ENCODE data around the gene AZIN2. TPM values are rescaled to one million over a fixed set of nuclear protein-coding genes. Genes with fewer than 3 reads are reported as not detected.
A peak's percentile ranks its signal among the peaks of the same experiment; 100 is the strongest.

Gene AZIN2
- total and polyA plus RNA-seq, 10 of the 15 experiments (the other 5 are each of a cell fraction or from before 2014, with no cell fraction given), result 0.02 to 0.85 (median 0.23) TPM

DNA sequence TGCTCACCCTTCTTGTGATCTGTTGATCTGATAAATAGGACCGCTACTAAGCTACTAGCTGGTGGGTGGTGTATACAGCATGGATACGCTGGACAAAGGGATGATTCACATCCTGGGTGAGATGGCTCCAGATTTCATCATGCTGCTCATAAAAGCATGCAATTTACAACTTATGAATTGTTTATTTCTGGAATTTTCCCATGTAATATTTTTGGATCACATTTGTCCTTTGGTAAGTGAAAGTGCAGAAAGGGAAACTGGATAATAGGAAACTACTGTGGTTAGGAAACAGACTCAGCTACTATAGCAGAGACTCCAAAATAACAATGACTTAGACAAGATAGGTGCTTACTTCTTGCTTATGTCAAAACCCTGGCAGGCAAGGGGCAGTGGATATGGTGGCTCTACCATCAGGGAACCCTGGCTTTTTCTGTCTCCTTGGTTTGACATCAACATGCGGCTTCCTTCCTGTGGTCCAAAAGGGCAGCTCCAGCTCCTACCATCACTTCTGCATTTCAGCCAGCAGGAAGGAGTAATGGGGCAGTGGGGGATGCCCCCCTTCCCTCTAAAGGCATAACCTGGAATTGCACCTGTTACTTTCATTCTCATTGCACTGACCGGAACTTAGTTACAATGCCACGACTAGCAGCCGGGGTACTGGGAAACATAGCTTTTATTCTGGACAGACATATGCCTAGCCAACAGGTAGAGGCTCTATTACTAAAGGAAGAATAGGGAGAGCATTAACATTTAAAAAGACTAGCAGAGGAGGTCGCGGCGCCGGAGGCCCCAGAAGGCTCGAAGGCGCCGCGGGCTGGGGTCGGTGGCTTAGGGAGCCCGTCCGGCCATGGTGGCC lies 30.5 kb upstream of the AZIN2 start (continued):
- TF ChIP-seq, protein P1, sequence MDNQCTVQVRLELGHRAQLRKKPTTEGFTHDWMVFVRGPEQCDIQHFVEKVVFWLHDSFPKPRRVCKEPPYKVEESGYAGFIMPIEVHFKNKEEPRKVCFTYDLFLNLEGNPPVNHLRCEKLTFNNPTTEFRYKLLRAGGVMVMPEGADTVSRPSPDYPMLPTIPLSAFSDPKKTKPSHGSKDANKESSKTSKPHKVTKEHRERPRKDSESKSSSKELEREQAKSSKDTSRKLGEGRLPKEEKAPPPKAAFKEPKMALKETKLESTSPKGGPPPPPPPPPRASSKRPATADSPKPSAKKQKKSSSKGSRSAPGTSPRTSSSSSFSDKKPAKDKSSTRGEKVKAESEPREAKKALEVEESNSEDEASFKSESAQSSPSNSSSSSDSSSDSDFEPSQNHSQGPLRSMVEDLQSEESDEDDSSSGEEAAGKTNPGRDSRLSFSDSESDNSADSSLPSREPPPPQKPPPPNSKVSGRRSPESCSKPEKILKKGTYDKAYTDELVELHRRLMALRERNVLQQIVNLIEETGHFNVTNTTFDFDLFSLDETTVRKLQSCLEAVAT (IDR thresholded peaks at IDR 0.05), result no peak

DNA sequence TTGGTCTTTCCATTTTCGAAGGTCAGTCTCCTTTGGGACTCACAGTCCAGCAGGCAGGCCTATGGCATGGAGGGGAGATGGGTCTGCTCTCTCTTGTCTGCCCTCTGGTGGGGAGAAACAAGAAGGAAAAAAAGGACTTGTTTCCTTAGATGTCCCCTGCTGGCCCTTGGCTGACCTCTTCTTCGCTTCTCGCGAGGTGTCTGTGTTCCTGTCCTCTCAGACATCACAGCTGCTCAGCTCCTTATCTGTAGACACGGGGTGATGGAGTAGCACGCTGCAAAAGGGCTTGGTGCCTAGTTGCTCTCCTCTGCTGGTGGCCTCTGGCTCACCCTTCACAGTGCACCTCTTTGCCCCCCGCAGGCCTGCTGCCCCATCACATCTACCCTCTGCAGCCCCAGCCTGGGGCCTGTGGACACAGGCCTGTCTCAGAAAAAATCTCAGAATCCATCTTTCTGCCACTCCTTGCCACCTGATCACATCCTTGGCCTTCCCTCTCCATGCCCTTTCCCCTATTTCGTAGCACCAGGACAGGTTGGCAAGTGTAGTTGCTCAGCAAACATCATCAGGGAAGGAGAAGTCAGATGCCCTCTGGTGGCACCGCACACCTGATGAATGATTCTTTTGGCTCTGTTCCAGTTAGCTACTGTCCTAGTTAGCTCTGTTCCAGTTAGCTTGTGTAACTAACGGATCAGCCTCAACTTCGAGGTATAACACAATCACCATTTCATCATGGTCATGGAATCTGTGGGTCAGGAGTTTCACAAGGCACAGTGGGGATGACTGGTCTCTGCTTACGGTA lies 25.5 kb upstream of the AZIN2 start:
- H3K4me1 ChIP-seq (ENCODE audit: control insufficient read depth, insufficient read depth, low read length), result peaks cover 9% of the 10 kb centered on the region
- no peak overlapping the region for H3K4me3 ChIP-seq
- in situ Hi-C loops (cut with MboI) (loop anchor here (5.0 kb wide), 1 partner anchor 123 kb away; no protein-coding TSS in a partner anchor), intact Hi-C loops (cut with micrococcal nuclease; ENCODE audit: unreplicated experiment) (loop anchor here (1.0 kb wide), 1 partner anchor 122 kb away; no protein-coding TSS in a partner anchor)
- FAIRE-seq (peak; percentile 38), ATAC-seq (peak; percentile 91), DNase-seq (ENCODE audit: low read depth, low spot score) (peak; percentile 15)
- SMC1A ChIA-PET (ENCODE audit: uncharacterized antibody, unreplicated experiment), result interaction anchor here (1.0 to 7.3 kb wide), 22 partner anchors 11 to 416 kb away, joined by 3 to 110 read pairs (median 5); partner anchors contain the start of gene AZIN2
- no peak overlapping the region for H3K4me2 ChIP-seq (ENCODE audit: control insufficient read depth, insufficient read depth)
- no peaks in the 10 kb centered on the region; the same call in 2 of the 3 replicates for H3K9me3 ChIP-seq (replicated peaks; ENCODE audit: control insufficient read depth, insufficient read depth, low read length)
- H2AFZ ChIP-seq (ENCODE audit: control insufficient read depth, low read depth, low read length), result no peak overlapping the region
- H3K9ac ChIP-seq (ENCODE audit: control insufficient read depth, insufficient read depth, low read length), result no peak overlapping the region
- H3K27ac ChIP-seq (ENCODE audit: control insufficient read depth, insufficient read depth), result no peak overlapping the region
- RAD21 ChIA-PET (ENCODE audit: unreplicated experiment), result interaction anchor here (0.8 to 4.1 kb wide), 12 partner anchors 25 to 164 kb away, joined by 3 to 67 read pairs (median 4); no protein-coding TSS in a partner anchor
- no peaks in the 10 kb centered on the region for H3K27me3 ChIP-seq (replicated peaks in 1 of 2; ENCODE audit: control insufficient read depth in 2 of 2, insufficient read depth in 2 of 2, low read length in 1 of 2)
- no peaks in the 10 kb centered on the region for H4K20me1 ChIP-seq (ENCODE audit: control insufficient read depth, insufficient read depth)
- CTCF ChIA-PET, result interaction anchor here (0.6 to 8.2 kb wide), 33 partner anchors 9 to 651 kb away, joined by 3 to 183 read pairs (median 5); partner anchors contain the start of gene RNF19B
- WGBS (ENCODE audit: insufficient coverage, insufficient replicate concordance, low lambda C conversion rate, missing lambda C conversion rate), result 53% methylated on average over 12 of the region's 12 CpGs
- POLR2A ChIA-PET, result interaction anchor here (0.9 to 1.5 kb wide), 4 partner anchors 67 to 126 kb away, joined by 3 to 5 read pairs (median 3); no protein-coding TSS in a partner anchor
- no peaks in the 10 kb centered on the region for H3K79me2 ChIP-seq (ENCODE audit: control insufficient read depth, insufficient read depth, low read length)
- H3K36me3 ChIP-seq (ENCODE audit: control insufficient read depth in 2 of 2, insufficient read depth in 2 of 2, low read length in 1 of 2), result no peaks in the 10 kb centered on the region
- BruUV-seq (replicated peaks), result no TSS peak
- TF ChIP-seq, protein P2, sequence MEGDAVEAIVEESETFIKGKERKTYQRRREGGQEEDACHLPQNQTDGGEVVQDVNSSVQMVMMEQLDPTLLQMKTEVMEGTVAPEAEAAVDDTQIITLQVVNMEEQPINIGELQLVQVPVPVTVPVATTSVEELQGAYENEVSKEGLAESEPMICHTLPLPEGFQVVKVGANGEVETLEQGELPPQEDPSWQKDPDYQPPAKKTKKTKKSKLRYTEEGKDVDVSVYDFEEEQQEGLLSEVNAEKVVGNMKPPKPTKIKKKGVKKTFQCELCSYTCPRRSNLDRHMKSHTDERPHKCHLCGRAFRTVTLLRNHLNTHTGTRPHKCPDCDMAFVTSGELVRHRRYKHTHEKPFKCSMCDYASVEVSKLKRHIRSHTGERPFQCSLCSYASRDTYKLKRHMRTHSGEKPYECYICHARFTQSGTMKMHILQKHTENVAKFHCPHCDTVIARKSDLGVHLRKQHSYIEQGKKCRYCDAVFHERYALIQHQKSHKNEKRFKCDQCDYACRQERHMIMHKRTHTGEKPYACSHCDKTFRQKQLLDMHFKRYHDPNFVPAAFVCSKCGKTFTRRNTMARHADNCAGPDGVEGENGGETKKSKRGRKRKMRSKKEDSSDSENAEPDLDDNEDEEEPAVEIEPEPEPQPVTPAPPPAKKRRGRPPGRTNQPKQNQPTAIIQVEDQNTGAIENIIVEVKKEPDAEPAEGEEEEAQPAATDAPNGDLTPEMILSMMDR (IDR thresholded peaks at IDR 0.05 in 2 of 3, conservative IDR thresholded peaks at IDR 0.05 in 1 of 3; ENCODE audit: control insufficient read depth in 2 of 3, extremely low read depth in 1 of 3, insufficient read depth in 1 of 3, low read depth in 3 of 3, low read length in 3 of 3), result peak; percentile 67 to 74 (median 74)
- TF ChIP-seq NBN (IDR thresholded peaks at IDR 0.05) (no peak), POLR2A (IDR thresholded peaks at IDR 0.05; ENCODE audit: low read depth, low read length) (no peak), SMARCA5 (IDR thresholded peaks at IDR 0.05) (no peak), NR2F1 (conservative IDR thresholded peaks at IDR 0.05) (peak; percentile 41; the same call in 1 of the 2 replicates), MYB (IDR thresholded peaks at IDR 0.05; ENCODE audit: borderline replicate concordance, low read depth, low read length) (no peak), RAD21 (IDR thresholded peaks at IDR 0.05; ENCODE audit: insufficient read depth, low read depth, low read length) (peak; percentile 64), WRNIP1 (IDR thresholded peaks at IDR 0.05; ENCODE audit: borderline replicate concordance, low read depth, low read length) (0 out of 2 replicates have a peak, but pooled peaks have one; percentile 58), BRCA1 (IDR thresholded peaks at IDR 0.05; ENCODE audit: low read depth, low read length) (no peak), GABPA (IDR thresholded peaks at IDR 0.05; ENCODE audit: low read depth) (no peak), RB1 (IDR thresholded peaks at IDR 0.05; ENCODE audit: borderline replicate concordance) (no peak)
- TF ChIP-seq, protein P3, sequence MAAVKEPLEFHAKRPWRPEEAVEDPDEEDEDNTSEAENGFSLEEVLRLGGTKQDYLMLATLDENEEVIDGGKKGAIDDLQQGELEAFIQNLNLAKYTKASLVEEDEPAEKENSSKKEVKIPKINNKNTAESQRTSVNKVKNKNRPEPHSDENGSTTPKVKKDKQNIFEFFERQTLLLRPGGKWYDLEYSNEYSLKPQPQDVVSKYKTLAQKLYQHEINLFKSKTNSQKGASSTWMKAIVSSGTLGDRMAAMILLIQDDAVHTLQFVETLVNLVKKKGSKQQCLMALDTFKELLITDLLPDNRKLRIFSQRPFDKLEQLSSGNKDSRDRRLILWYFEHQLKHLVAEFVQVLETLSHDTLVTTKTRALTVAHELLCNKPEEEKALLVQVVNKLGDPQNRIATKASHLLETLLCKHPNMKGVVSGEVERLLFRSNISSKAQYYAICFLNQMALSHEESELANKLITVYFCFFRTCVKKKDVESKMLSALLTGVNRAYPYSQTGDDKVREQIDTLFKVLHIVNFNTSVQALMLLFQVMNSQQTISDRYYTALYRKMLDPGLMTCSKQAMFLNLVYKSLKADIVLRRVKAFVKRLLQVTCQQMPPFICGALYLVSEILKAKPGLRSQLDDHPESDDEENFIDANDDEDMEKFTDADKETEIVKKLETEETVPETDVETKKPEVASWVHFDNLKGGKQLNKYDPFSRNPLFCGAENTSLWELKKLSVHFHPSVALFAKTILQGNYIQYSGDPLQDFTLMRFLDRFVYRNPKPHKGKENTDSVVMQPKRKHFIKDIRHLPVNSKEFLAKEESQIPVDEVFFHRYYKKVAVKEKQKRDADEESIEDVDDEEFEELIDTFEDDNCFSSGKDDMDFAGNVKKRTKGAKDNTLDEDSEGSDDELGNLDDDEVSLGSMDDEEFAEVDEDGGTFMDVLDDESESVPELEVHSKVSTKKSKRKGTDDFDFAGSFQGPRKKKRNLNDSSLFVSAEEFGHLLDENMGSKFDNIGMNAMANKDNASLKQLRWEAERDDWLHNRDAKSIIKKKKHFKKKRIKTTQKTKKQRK (IDR thresholded peaks at IDR 0.05; ENCODE audit: low read depth, low read length), result no peak
